ENCODE results near the gene CACNA1C. TPM values are rescaled to one million over a fixed set of nuclear protein-coding genes. Genes with fewer than 3 reads are reported as not detected.

CACNA1C gene
- total RNA-seq, 1 experiment from 2014 or later = 1.1 TPM

DNA sequence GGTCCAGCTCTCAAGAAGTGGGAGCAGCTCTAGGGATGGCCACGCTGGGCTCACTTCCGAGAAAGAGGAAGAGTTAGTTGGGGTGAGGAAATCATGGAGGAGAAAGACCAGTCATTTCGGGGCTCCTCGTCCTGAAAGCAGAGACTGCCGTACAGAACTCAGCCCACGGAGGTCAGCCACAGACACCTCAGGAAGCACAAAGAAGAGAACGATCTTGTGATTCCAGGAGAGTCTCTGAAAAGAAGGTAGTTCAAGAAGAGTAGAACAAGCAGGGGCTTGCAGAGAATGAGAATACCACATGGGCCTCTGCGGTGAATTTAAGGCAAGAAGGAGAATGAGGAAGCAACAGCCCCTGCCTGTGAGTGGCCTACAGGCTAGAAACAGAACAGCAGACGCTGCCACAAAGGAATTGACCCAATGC is 311.9 kb downstream of the CACNA1C start:
- Histone ChIP-seq H3K18ac (ENCODE audit: insufficient read length, low read depth, low read length) (no peak overlapping the region), H2BK20ac (ENCODE audit: low read depth, low read length, poor library complexity, severe bottlenecking) (peak overlapping the region; percentile 60), H4K8ac (replicated peaks; ENCODE audit: insufficient read length, low read depth, low read length) (no peak overlapping the region), H4K91ac (ENCODE audit: insufficient read length, low read depth, low read length) (no peak overlapping the region), H3K4ac (ENCODE audit: low read depth, low read length) (no peak overlapping the region), H3K79me2 (ENCODE audit: insufficient read depth, low read length) (no peaks in the 10 kb centered on the region), H3K9me3 (ENCODE audit: control insufficient read depth, low read depth, low read length) (no peaks in the 10 kb centered on the region), H3K4me2 (ENCODE audit: insufficient read depth, insufficient read length, low read length) (no peak overlapping the region), H2BK5ac (ENCODE audit: insufficient read length, low read length) (no peak overlapping the region), H2BK120ac (ENCODE audit: low read depth, low read length, poor library complexity, severe bottlenecking) (peak overlapping the region; percentile 23), H3K9ac (ENCODE audit: extremely low read depth, insufficient read length, low read length) (no peak overlapping the region), H3K14ac (ENCODE audit: insufficient read depth, low read length) (no peak overlapping the region), H3T11ph (ENCODE audit: low read length) (no peak overlapping the region), H3K56ac (ENCODE audit: insufficient read length, low read depth, low read length) (no peak overlapping the region), H3K27me3 (ENCODE audit: insufficient read depth, low read length) (no peaks in the 10 kb centered on the region), H2BK12ac (ENCODE audit: insufficient read length, low read depth, low read length) (no peak overlapping the region), H3K27ac (ENCODE audit: insufficient read length, low read depth, low read length) (no peak overlapping the region), H3K23me2 (ENCODE audit: insufficient read length, low read depth, low read length, poor library complexity, severe bottlenecking) (no peaks in the 10 kb centered on the region), H3K79me1 (ENCODE audit: insufficient read depth, low read depth, low read length, poor library complexity, severe bottlenecking) (no peaks in the 10 kb centered on the region), H2AFZ (ENCODE audit: low read length) (peak overlapping the region; percentile 59), H4K20me1 (ENCODE audit: control insufficient read depth, insufficient read depth, insufficient read length) (no peaks in the 10 kb centered on the region), H2BK15ac (ENCODE audit: low read depth, low read length) (no peak overlapping the region), H3K23ac (ENCODE audit: insufficient read length, low read depth, low read length) (no peak overlapping the region), H2AK5ac (ENCODE audit: insufficient read length, low read length) (no peak overlapping the region), H4K5ac (ENCODE audit: insufficient read length, low read depth, low read length) (no peak overlapping the region), H3K4me1 (ENCODE audit: insufficient read depth, low read length) (no peaks in the 10 kb centered on the region; the same call in 1 of the 2 replicates)
- Mint-ChIP-seq H3K36me3 (ENCODE audit: insufficient read depth in 1 of 3, low read depth in 3 of 3) (peaks cover 0 to 9% (median 8%) of the 10 kb centered on the region in 3 experiments; a peak in 5 of 7 replicates), H3K27me3 (ENCODE audit: low read depth) (no peaks in the 10 kb centered on the region), H3K4me1 (peaks cover 12 to 17% of the 10 kb centered on the region in 2 experiments), H3K9me3 (peaks cover 14% of the 10 kb centered on the region in 2 experiments), H3K27ac (no peak overlapping the region; a peak in 1 of 7 replicates), H3K4me3 (no peak overlapping the region)
- DNase-seq = peak; percentile 60
- no CpG with 5 or more reads among the region's 9 CpGs for WGBS (ENCODE audit: extremely low coverage, insufficient read length, low lambda C conversion rate)
- TF ChIP-seq, protein P1, sequence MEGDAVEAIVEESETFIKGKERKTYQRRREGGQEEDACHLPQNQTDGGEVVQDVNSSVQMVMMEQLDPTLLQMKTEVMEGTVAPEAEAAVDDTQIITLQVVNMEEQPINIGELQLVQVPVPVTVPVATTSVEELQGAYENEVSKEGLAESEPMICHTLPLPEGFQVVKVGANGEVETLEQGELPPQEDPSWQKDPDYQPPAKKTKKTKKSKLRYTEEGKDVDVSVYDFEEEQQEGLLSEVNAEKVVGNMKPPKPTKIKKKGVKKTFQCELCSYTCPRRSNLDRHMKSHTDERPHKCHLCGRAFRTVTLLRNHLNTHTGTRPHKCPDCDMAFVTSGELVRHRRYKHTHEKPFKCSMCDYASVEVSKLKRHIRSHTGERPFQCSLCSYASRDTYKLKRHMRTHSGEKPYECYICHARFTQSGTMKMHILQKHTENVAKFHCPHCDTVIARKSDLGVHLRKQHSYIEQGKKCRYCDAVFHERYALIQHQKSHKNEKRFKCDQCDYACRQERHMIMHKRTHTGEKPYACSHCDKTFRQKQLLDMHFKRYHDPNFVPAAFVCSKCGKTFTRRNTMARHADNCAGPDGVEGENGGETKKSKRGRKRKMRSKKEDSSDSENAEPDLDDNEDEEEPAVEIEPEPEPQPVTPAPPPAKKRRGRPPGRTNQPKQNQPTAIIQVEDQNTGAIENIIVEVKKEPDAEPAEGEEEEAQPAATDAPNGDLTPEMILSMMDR (conservative IDR thresholded peaks at IDR 0.05) = peak; percentile 44; the same call in 2 of the 3 replicates

Data from H9 (cell line).